ENCODE measurements around the gene CYB561D1. TPM values are rescaled to one million over a fixed set of nuclear protein-coding genes. Genes with fewer than 3 reads are reported as not detected.

The CYB561D1 gene
- total and polyA plus RNA-seq, 9 donors: 3.8 to 11.7 (median 9.3) TPM

DNA sequence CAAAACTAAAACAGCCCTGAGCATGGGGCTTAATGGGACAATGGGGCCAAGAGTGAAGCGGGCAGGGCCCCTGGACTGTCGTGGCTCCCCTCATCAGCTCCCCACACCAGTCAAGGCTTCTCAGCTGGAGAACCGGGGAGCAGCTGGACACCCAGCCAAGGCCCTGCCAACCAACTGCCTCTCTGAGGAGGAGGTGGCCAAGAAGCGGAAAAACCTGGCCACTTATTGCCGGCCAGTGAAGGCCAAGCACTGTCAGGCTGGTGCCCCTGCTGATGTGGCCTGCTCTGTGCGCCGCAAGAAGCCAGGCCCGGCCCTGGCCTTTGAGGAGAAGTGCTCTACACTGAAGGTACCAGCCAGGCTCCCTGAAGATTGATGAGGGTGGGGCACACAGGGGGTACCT lies 2.5 kb upstream of the CYB561D1 start:
- no peak for DNase-seq
- H3K9me3 ChIP-seq: no peaks in the 10 kb centered on the region
- intact Hi-C loops (cut with DNase I): loop anchor here (2.0 to 5.0 kb wide), 2 partner anchors 39 to 41 kb away; no protein-coding TSS in a partner anchor
- H3K4me3 ChIP-seq: no peak overlapping the region
- TF ChIP-seq, protein P1, sequence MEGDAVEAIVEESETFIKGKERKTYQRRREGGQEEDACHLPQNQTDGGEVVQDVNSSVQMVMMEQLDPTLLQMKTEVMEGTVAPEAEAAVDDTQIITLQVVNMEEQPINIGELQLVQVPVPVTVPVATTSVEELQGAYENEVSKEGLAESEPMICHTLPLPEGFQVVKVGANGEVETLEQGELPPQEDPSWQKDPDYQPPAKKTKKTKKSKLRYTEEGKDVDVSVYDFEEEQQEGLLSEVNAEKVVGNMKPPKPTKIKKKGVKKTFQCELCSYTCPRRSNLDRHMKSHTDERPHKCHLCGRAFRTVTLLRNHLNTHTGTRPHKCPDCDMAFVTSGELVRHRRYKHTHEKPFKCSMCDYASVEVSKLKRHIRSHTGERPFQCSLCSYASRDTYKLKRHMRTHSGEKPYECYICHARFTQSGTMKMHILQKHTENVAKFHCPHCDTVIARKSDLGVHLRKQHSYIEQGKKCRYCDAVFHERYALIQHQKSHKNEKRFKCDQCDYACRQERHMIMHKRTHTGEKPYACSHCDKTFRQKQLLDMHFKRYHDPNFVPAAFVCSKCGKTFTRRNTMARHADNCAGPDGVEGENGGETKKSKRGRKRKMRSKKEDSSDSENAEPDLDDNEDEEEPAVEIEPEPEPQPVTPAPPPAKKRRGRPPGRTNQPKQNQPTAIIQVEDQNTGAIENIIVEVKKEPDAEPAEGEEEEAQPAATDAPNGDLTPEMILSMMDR (IDR thresholded peaks at IDR 0.05): no peak
- 93 to 97% (median 95%) methylated on average over 8 of the region's 8 CpGs for WGBS, 3 donors
- H3K27ac ChIP-seq: no peak overlapping the region
- no peaks in the 10 kb centered on the region for H3K27me3 ChIP-seq
- H3K36me3 ChIP-seq: no peaks in the 10 kb centered on the region
- H3K4me1 ChIP-seq (ENCODE audit: insufficient read depth): peaks cover 2% of the 10 kb centered on the region

DNA sequence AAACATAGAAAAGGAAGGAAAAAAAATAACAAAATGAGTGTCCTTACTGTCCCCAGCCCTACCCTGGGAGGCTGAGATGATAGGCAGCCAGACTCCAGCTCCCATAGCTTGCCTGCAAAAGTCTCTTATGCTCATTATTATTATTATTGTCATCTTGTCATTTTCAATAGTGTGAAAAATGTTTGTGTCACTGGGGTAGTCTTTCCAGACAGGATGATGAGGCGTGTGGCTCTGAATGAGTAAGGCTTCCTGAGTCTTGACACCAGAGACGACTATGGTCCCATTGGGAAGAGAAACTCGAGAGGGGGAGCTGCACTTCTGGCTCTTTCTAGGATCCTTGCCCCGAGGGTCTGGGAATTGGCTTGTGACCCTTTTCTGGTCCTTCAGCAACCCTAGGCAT lies 1.1 kb upstream of the CYB561D1 start:
- Histone ChIP-seq H3K4me3 (no peak overlapping the region), H3K27ac (no peak overlapping the region), H3K36me3 (no peaks in the 10 kb centered on the region), H3K27me3 (no peaks in the 10 kb centered on the region), H3K4me1 (ENCODE audit: insufficient read depth) (peaks cover 3% of the 10 kb centered on the region), H3K9me3 (no peaks in the 10 kb centered on the region)
- TF ChIP-seq POLR2A (IDR thresholded peaks at IDR 0.05): no peak
- TF ChIP-seq EP300 (IDR thresholded peaks at IDR 0.05): no peak
- TF ChIP-seq, protein P1 (IDR thresholded peaks at IDR 0.05): no peak
- DNase-seq: no peak
- intact Hi-C loops (cut with DNase I): loop anchor here in 3 of 4 donors (5.0 kb wide), 1 partner anchor 40 kb away; no protein-coding TSS in a partner anchor
- 73 to 85% (median 78%) methylated on average over 4 of the region's 4 CpGs for WGBS, 3 donors

DNA sequence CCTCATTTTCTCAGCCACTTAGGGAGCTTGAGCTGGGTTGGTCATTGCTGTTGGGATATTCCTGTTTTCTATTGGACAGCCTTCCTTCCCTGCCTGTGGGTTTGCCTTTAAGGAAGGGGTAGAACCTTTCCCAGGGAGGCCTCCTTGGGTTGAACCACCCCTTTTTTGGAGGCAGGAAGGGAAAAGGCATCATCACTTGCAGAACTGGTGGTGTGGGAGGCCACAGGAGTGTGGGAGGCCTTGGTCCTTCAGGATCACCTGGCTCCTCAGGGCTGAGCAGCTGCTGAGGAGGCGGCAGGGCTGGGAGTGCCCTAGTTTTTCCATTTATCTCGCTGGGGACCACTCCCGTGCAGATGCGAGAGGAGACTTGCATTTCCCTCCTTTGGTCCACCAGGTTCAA lies 667 bp upstream of the CYB561D1 start:
- no peak for TF ChIP-seq POLR2A (IDR thresholded peaks at IDR 0.05)
- TF ChIP-seq, protein P1 (IDR thresholded peaks at IDR 0.05): no peak
- TF ChIP-seq EP300 (IDR thresholded peaks at IDR 0.05): no peak
- no peaks in the 10 kb centered on the region for H3K36me3 ChIP-seq
- intact Hi-C loops (cut with DNase I): loop anchor here in 3 of 4 donors (5.0 kb wide), 1 partner anchor 39 kb away; no protein-coding TSS in a partner anchor
- H3K4me3 ChIP-seq: no peak overlapping the region
- H3K27ac ChIP-seq: peak overlapping the region in 1 of 2 donors; percentile 13
- no peaks in the 10 kb centered on the region for H3K9me3 ChIP-seq
- 44 to 52% (median 48%) methylated on average over 4 of the region's 4 CpGs for WGBS, 3 donors
- H3K4me1 ChIP-seq (ENCODE audit: insufficient read depth): peaks cover 7% of the 10 kb centered on the region
- no peak for DNase-seq
- no peaks in the 10 kb centered on the region for H3K27me3 ChIP-seq

DNA sequence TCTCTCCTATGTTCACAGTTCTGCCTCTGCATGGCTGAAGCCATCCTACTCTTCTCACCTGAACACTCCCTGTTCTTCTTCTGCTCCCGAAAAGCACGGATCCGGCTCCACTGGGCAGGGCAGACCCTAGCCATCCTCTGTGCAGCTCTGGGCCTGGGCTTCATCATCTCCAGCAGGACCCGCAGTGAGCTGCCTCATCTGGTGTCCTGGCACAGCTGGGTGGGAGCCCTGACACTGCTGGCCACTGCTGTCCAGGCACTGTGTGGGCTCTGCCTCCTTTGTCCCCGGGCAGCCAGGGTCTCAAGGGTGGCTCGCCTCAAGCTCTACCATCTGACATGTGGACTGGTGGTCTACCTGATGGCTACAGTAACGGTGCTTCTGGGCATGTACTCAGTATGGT lies 1.8 kb downstream of the CYB561D1 start:
- no peak for TF ChIP-seq POLR2A (IDR thresholded peaks at IDR 0.05)
- TF ChIP-seq, protein P1 (IDR thresholded peaks at IDR 0.05): no peak
- TF ChIP-seq EP300 (IDR thresholded peaks at IDR 0.05): no peak
- intact Hi-C loops (cut with DNase I): no loop called here
- Histone ChIP-seq H3K27ac (no peak overlapping the region), H3K9me3 (no peaks in the 10 kb centered on the region), H3K4me3 (no peak overlapping the region), H3K4me1 (ENCODE audit: insufficient read depth) (peaks cover 19% of the 10 kb centered on the region), H3K36me3 (no peaks in the 10 kb centered on the region), H3K27me3 (no peaks in the 10 kb centered on the region)
- DNase-seq: no peak
- WGBS, 3 donors: 90 to 93% (median 92%) methylated on average over 7 of the region's 7 CpGs
